Loucy (cell line): ENCODE results near the gene NELFA.

Experiments
- CTCF ChIP-seq: fragments of 200-600 bp; sonication (generic); conservative IDR thresholded peaks from 2 replicates; pipeline ENCODE4 v1.5.1; 2014; ENCODE audit warnings: mild to moderate bottlenecking, antibody characterized with exemption, low read length
- EZH2phosphoT487 ChIP-seq: fragments of 200-600 bp; IDR thresholded peaks from 2 replicates; pipeline ENCODE4 v1.6.1; 2018; ENCODE audit warnings: antibody characterized with exemption, mild to moderate bottlenecking, moderate library complexity, borderline replicate concordance

- TF ChIP-seq CTCF = no peak
- no peak for TF ChIP-seq EZH2phosphoT487
These were observed 13.8 kb downstream of the NELFA start for GRCh38 chr4:1994938-1995337.
